OCI-M2 (cell line): ENCODE data around the gene GABBR1.
A peak's percentile ranks its signal among the peaks of the same experiment; 100 is the strongest.

Source experiments
- DNase-seq: peaks from one replicate; lab custom pipeline; 2025; ENCODE audit not compliant: unreplicated experiment; lab: John Stamatoyannopoulos, UW

The GABBR1 gene

GRCh38 chr6:29624520-29624961 is 8.4 kb downstream of the GABBR1 start:
- DNase-seq = no peak

GRCh38 chr6:29620630-29621029 is 12.4 kb downstream of the GABBR1 start:
- DNase-seq = no peak

DNA sequence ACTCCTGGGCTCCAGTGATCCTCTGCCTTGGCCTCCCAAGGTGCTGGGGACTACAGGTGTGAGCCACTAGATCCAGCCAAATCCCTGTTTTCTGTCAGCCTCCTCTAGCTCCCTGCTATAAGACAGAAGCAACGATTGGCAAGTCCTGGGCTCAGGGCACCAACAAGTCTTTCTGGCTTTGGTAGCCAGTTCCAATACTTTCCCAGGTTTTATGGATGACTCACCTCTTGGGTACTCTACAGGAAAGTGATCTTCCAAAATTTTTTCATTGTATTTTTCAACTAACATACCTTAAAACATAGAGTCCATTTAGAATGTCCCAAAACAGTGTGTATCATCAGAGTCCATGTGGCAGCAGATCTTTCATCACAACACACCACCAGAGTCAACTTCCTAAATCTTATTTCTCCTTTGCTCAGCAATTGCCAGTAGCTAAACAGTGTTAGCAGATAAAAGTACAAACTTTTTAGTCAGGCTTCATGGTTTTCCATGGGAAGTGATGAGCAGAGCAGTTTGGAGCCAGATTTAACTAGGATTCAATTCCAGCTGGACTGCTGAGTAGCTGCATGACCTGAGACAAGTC is 13.3 kb downstream of the GABBR1 start:
- no peak for DNase-seq

DNA sequence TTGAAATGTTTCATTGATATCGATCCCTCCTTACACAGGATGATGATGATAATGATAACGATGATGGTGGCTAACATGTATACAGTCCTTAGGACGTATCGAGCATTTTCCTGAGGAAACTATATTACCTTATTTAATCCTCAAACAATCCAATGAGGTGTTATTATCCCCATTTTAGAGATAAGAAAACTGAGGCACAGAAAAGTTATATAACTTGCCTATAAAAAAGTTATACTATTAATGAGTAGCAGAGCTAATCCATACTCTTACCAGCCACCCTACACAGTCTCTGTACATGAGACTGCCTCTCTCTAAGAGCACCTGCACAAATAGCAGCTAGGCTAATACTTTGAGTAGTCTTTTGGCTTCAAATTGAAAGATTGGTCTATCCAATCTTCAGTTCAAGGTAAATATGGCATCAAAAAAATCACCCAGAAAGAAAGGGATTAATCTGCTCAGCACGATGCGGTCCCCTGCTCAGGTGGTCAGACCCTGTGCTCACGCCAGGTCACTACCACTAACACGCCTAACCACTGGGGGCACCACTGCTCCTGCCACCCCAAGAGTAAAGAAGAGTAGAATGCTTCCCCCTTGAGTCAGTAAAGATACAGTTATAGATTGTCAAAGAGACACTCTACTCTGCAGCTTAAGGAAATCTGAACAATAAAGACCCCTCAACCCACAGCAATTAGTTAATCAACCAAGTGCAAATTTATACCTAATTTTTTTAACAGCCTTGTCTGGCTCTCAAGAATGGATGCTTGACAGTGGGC is 15.0 kb downstream of the GABBR1 start:
- DNase-seq = no peak

DNA sequence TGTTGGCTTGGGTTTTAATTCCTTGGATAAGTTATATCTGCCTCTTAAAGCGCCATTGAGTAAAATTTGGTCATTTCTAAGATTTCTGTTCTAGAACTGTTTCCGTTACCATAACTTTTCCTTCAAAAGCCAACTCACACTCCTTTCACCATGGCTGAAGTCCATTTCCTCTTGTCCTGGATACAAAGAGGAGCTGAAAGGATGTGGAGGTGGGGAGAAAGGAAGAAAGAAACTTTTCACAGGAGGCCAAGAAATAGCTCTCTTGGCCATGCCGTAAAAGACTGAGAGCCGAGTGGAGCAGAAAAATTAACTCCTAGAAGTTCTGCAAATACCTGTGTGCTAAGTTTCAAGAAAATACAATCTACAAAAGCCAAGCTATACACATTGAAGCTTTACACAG is 21.6 kb downstream of the GABBR1 start:
- no peak for DNase-seq

- DNase-seq = no peak
Measured at GRCh38 chr6:29610540-29610939, 22.4 kb downstream of the GABBR1 start.

- no peak for DNase-seq
Measured at GRCh38 chr6:29608131-29608530, 24.9 kb downstream of the GABBR1 start.

- no peak for DNase-seq
Measured at GRCh38 chr6:29603930-29604329, 29.1 kb downstream of the GABBR1 start.

DNA sequence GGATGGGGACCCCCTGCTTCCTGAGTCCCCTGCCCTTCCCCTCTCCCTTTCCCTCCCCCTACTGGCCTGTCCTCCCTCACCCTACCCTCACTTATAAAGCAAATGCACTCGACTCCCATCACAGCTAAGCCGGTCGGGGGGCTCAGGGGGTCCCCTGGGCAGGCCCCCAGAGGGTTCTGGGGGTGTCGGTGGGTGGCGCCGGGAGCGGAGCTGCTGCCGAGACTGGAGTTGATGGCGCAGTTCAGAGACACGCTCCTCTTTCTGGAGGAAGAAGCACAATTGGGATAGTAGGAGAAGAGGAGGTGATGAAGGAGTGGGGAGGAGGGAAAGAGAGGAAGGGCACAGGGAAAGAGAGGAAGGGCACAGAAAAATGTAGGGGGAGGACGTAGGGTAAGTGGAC is 29.5 kb downstream of the GABBR1 start:
- no peak for DNase-seq

- no peak for DNase-seq
Measured at GRCh38 chr6:29602564-29603361, 30.2 kb downstream of the GABBR1 start.

DNA sequence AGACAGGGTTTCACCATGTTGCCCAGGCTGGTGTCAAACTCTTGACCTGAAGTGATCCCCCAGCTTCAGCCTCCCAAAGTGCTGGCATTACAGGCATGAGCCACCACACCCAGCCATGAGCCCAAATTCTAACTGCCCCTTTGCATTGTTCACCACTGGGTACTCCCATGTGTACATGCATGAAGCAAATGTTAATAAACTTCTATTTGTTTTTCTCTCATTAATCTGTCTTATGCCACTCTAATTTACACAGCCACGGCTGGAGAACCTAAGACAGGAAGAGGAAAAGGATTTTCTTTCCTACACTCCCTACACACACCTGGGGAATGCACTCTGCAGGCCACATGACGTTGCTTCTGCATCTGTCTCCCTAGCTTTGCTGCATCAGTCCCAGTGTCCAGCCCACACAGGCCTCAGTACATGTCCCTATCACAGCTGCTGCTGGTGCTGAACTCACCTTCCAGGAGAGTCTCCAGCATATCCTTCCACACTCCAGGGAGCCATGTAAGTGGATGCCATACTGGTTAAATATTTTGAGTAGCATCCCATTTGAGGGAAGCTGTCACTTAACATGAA is 34.7 kb downstream of the GABBR1 start:
- DNase-seq = no peak

DNA sequence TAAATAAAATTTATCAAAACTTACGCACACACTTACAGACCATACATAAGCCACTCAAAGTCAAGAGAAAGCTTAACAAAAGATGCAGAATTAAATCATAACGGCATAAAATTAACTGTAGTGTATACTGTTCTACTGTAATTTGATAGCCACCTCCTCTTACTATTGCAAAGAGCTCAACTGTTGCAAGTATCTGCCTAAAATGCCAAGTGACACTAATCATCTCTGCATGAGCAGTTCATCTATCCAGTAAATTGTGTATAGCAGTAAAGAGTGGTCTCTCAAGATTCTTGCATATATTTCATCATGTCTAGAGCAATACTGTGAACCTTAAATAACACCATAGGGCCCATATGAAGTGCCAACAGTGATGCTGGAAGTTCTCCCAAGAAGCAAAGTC is 35.8 kb downstream of the GABBR1 start:
- DNase-seq = no peak

DNA sequence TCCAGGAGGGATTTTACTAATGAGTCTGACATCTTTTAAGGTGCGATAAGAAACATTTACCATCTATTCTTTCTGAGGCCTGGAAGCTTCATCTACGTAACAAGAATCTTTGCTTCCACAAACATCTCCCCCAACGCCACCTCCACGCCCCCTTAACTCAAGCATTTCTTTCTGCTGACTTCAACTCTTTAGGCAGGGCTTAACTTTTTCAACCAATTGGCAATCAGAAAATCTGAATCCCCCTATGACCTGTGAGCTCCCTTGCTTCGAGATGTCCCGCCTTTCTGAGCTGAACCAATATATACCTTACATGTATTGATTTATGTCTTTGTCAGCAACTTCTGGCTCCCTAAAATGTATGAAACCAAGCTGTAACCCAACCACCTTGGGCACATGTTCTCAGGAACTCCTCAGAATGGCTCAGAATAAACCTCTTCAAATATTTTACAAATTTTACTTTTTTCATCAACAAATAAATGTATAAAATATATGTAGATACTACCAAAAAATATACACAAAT is 36.5 kb downstream of the GABBR1 start:
- DNase-seq = no peak

DNA sequence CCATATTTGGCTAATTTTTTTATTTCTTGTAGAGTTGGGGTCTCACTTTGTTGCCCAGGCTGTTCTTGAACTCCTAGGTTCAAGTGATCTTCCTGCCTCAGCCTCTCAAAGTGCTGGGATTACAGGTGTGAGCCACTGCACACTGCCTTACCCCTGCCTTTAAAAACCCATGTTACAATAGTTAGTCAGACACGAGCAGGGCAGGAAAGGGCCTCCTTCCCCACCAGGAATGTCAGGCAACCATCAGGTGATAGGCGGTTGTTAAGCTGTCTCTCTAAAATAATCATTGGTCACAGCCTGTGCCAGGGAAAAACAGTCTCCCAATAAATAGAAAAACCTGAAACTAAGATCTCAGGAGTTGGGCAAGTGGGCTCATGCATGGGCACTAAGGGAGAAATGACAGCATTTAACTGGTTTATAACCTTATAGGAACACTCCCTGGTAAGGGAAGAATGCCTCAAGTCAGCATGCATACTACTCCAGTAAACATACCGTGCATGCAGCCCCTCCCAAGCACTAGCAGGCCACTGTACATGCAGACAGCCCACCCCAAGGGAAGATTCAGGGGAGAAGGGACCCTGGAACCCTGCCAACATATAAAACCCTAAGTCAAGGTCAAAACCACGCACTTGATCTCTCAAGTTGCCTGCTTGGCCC is 39.7 kb downstream of the GABBR1 start:
- DNase-seq = no peak

DNA sequence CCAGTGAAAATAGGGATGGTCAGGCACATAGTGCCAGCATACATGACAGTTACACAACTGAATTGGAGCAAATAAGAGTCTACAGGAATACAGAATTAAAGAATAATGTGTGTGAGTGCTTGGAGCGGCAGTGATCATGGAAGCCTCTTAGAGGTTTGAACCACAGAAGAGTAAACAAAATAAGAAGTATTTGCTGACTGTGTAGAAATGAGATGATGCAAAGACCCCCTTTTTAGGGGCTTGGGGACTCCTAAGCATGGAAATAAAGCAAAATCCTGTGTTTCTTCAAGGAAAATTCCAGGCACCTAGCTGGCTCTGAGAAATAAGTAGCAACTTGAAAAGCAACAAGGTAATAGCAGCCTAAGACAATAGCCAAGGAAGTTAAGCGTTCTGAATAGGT is 41.3 kb downstream of the GABBR1 start:
- no peak for DNase-seq

DNA sequence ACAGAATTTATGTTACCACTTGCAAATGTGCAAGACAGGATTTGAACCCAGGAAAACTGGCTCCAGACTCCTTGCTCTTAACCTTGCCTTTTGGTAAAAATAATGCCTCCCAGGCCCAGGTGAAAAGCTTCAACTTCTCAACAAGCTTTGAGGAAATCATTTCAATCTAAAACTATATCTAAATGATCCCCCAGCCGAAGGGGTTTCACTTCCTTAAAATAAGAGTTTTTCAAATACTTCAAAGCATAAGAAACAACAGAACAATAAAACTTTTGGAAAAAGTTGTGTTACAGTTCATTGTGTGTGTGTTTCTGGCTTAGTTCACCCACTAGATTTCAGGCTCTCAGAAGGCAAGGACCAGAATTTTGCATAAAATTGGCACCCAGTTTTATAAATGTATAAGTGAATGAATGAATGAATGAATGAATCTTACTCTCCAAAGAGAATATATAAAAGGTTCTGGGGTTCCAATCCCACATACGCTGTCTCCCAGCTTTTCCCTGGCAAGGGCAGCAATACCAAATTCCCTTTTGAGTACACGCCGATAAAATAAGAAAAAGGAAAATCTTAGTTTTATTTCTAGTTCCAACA is 42.7 kb downstream of the GABBR1 start:
- DNase-seq = no peak

DNA sequence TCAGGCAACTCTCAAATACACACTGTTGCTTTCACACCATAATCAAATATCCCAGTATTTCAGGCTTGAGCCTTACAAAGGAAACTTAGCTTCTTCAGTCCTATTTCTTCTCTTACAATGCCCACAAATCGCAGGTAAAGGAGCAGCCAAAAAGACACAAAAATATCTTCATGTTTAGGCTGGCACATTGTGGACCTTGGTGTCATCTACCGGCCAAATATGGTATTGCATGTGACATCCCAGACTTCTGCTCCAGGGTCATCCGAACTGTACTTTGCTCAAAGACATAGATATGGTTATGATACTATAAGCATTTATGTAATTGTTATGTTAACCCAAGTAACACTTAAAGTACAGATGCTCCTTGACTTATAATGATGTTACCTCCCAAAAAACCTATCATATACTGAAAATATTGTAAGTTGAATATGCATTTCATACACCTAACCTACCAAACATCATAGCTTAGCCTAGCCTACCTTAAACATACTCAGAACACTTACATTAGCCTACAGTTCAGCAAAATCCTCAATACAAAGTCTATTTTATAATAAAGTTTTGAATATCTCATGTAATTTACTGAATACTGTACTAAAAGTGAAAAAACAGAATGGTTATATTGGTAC is 43.4 kb downstream of the GABBR1 start:
- peak; percentile 37 for DNase-seq

GRCh38 chr6:29584821-29585220 is 48.2 kb downstream of the GABBR1 start, which contains the start of gene OR2H2:
Gene OR2H2 (plus strand): TSS chr6:29585121. CDS start chr6:29587945, 2,824 bp downstream.
- no peak for DNase-seq

GRCh38 chr6:29577544-29577943 is 55.4 kb downstream of the GABBR1 start:
- no peak for DNase-seq

DNA sequence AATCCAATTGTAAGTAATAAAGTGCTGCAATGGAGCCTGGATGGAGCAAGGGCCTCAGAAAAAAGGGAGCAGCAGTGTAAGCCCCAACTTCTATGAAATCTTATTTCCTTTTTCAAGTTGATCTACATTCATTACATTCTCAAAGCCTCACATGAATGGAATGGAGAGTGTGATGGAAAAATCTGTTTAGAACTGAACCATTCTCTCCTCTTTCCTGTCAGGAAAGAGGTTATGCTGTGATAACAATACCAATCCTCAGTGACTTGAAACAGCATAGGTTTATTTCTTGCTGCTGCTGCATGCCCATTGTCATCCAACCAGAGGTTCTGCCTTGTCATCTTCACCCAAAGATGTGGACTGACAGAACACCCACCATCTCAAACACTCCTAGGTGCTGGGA is 56.9 kb downstream of the GABBR1 start:
- DNase-seq = no peak
